Psoas muscle (tissue), 8 donors: ENCODE data around the gene FLAD1. TPM values are rescaled to one million over a fixed set of nuclear protein-coding genes. Genes with fewer than 3 reads are reported as not detected.

Experiments used
- ATAC-seq, 4 donors: fragments of 200-7000 bp; cut with Tn5 transposase; one replicate each; pipeline ENCODE4 v1.9.1; 2020; ENCODE audit warnings: moderate library complexity in 3 of 4, mild to moderate bottlenecking in 2 of 4
- DNase-seq, 2 donors: peaks; one replicate each; pipeline ENCODE4 v3.0.0-alpha.2; 2020
- H3K27ac ChIP-seq: fragments of 200-600 bp; one replicate; pipeline ENCODE4 v1.8.0; 2022
- H3K27me3 ChIP-seq, 3 donors: fragments of 200-600 bp in 1 of 3; one replicate each; pipeline versions ENCODE4 v1.6.1 to v1.8.0; 2013 to 2022; ENCODE audit warnings: low read length in 2 of 3, mild to moderate bottlenecking in 2 of 3, moderate library complexity in 1 of 3; ENCODE audit not compliant: insufficient read depth in 3 of 3
- H3K36me3 ChIP-seq, 2 donors: fragments of 200-600 bp in 1 of 2; one replicate each; pipeline versions ENCODE4 v1.6.1 to v1.8.0; 2013 to 2022; ENCODE audit warnings: low read depth in 1 of 2, mild to moderate bottlenecking in 1 of 2, moderate library complexity in 1 of 2; ENCODE audit not compliant: insufficient read depth in 1 of 2
- H3K4me1 ChIP-seq: fragments of 200-600 bp; one replicate; pipeline ENCODE4 v1.8.0; 2022
- H3K4me3 ChIP-seq: fragments of 200-600 bp; one replicate; pipeline ENCODE4 v1.8.0; 2022; ENCODE audit warnings: mild to moderate bottlenecking
- H3K9me3 ChIP-seq: fragments of 200-600 bp; one replicate; pipeline ENCODE4 v1.8.0; 2022
- CTCF ChIP-seq: fragments of 200-600 bp; IDR thresholded peaks from one replicate; pipeline ENCODE4 v1.8.0; 2022; ENCODE audit warnings: antibody characterized with exemption
- WGBS, 3 donors: extraction: QIAGEN DNeasy Blood & Tissue Kit; methylation state at CpG; one replicate each; pipeline versions ENCODE4 v1.1.6 to v1.1.7; 2013; 5-methylcytosine and 5-hydroxymethylcytosine counted together
- intact Hi-C, 2 donors: fragments of 100-400 bp; cut with DNase I; formaldehyde crosslinking; loops; one replicate each; pipeline versions ENCODE4 v1.11.0 to v1.14.2; 2022
- polyA plus RNA-seq, 3 donors: library from polyadenylated mRNA; stranded (reverse); fragments of 200-250 nt; gene quantifications; one replicate each; pipeline ENCODE4 v1.2.3, GENCODE V29; 2013
- total RNA-seq, 4 donors: library from RNA; stranded (reverse); fragmentation: NEBNext Ultra II Directional in 2 of 4; extraction: Animal tissue kit (Norgen Biotek cat#: 25700) in 2 of 4; gene quantifications; one replicate each; pipeline versions ENCODE4 v1.2.1 to v1.2.4, GENCODE V29; 2021 to 2023
- donor health status: healthy with polysubstance abuse.
- donor health status: DM: no; HTN: no; CAD: no; lungs with moderate emphysema.
- donor health status: Bipolar disorder and iron deficiency.
- donor health status: healthy.
- donor health status: DM: yes; HTN: yes; CAD: no.
- donor health status: DM: no; HTN: no; CAD: no.
- donor health status: DM: no; HTN: no; CAD: no.
- donor health status: DM: yes; HTN: yes; CAD: no.

The FLAD1 gene
- total and polyA plus RNA-seq, 7 donors, result 24.5 to 52.7 (median 34.9) TPM

GRCh38 chr1:155004352-155005075, 21.4 kb downstream of the FLAD1 start:
- Histone ChIP-seq H3K36me3 (no peaks in the 10 kb centered on the region), H3K4me1 (peaks cover 57% of the 10 kb centered on the region), H3K27ac (peak overlapping the region; percentile 94), H3K27me3 (no peaks in the 10 kb centered on the region), H3K9me3 (no peaks in the 10 kb centered on the region), H3K4me3 (peak overlapping the region; percentile 78)
- ATAC-seq (no peak), DNase-seq (no peak)
- intact Hi-C loops, result loop anchor here in 1 of 2 donors (5.0 kb wide), 1 partner anchor 42 kb away; the partner anchor contains the start of gene PYGO2
- TF ChIP-seq CTCF, result no peak
- WGBS, 3 donors, result 23 to 43% (median 26%) methylated on average over 5 of the region's 5 CpGs

GRCh38 chr1:155005076-155006011, 22.2 kb downstream of the FLAD1 start:
- Histone ChIP-seq H3K36me3 (no peaks in the 10 kb centered on the region), H3K4me3 (peak overlapping the region; percentile 78), H3K27ac (peak overlapping the region; percentile 94), H3K27me3 (no peaks in the 10 kb centered on the region), H3K9me3 (no peaks in the 10 kb centered on the region), H3K4me1 (peaks cover 51% of the 10 kb centered on the region)
- ATAC-seq (peak; percentile 4 to 29 (median 18)), DNase-seq (peak; percentile 76 to 87)
- intact Hi-C loops, result no loop called here
- 31 to 33% (median 32%) methylated on average over 14 to 17 of the region's 17 CpGs for WGBS, 3 donors
- TF ChIP-seq CTCF, result no peak

- TF ChIP-seq CTCF, result no peak
- H3K27ac ChIP-seq, result peak overlapping the region; percentile 94
- H3K9me3 ChIP-seq, result no peaks in the 10 kb centered on the region
- DNase-seq, result no peak
- no peaks in the 10 kb centered on the region for H3K27me3 ChIP-seq
- H3K4me1 ChIP-seq, result peaks cover 61% of the 10 kb centered on the region
- H3K4me3 ChIP-seq, result peak overlapping the region; percentile 62
- no peaks in the 10 kb centered on the region for H3K36me3 ChIP-seq
- 41 to 47% (median 43%) methylated on average over 2 of the region's 2 CpGs for WGBS, 3 donors
- no peak for ATAC-seq
- intact Hi-C loops, result no loop called here
Measured at GRCh38 chr1:155006601-155007101, 23.5 kb downstream of the FLAD1 start.

GRCh38 chr1:155007251-155007828, 24.2 kb downstream of the FLAD1 start:
- peak overlapping the region; percentile 94 for H3K27ac ChIP-seq
- no peaks in the 10 kb centered on the region for H3K36me3 ChIP-seq
- H3K27me3 ChIP-seq, result no peaks in the 10 kb centered on the region
- no peaks in the 10 kb centered on the region for H3K9me3 ChIP-seq
- intact Hi-C loops, result no loop called here
- ATAC-seq (peak; percentile 15 to 34 (median 28)), DNase-seq (peak; percentile 70 to 87)
- TF ChIP-seq CTCF, result no peak
- H3K4me3 ChIP-seq, result peak overlapping the region; percentile 62
- 21 to 35% (median 22%) methylated on average over 5 to 6 of the region's 6 CpGs for WGBS, 3 donors
- peaks cover 68% of the 10 kb centered on the region for H3K4me1 ChIP-seq
